ENCODE data around the gene ZNF500. TPM values are rescaled to one million over a fixed set of nuclear protein-coding genes. Genes with fewer than 3 reads are reported as not detected.
A peak's percentile ranks its signal among the peaks of the same experiment; 100 is the strongest.

The ZNF500 gene
- total RNA-seq, 1 experiment from 2014 or later: 20.1 TPM

DNA sequence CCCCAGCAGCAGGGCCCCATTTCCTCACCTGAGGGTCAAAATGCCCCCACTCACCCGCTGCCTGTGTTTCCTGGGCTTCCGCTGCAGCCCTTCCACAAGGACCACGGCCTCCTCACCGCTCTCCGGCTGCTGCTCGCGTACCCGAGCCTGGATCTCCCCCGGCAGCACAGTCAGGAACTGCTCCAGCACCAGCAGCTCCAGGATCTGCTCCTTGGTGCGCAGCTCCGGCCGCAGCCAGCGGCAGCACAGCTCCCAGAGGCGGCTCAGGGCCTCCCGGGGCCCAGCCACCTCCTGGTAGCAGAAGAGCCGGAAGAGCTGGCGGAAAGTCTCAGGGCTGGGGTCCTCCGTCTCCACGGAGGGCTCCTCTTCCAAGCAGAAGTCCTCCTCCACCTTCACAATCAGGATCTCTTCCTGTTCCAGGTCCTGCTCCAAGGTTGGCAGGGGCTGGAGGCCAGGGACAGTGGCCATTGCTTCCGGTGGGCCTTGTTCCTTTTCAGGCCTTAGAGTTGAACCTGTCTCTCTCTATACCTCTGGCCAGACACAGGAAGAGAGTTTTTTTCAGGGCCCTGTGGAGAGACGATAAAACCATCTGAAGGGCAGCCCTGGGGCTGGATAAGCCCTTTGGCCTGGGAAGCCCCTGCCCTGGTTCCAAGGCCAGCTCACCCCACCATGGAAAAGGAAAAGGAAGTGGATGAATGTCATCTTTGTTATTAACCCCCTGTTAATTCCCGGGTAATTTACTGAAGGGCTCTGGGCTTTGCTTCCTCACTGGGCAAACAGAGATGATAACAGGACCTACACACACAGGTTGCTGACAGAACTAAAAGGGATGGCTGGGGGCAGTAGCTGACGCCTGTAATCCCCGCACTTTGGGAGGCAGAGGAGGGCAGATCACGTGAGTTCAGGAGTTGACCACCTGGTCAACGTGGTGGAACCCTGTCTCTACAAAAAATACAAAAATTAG is 1.2 kb downstream of the ZNF500 start:
- DNase-seq (ENCODE audit: low read depth, low spot score): no peak
- no peak for ATAC-seq
- Histone ChIP-seq H3K9ac (ENCODE audit: low read length) (peak overlapping the region; percentile 91), H3K4me2 (ENCODE audit: low read length) (peak overlapping the region; percentile 82), H3K27me3 (ENCODE audit: insufficient read depth, low read length) (no peaks in the 10 kb centered on the region), H3K27ac (ENCODE audit: low read depth, low read length) (peak overlapping the region; percentile 56), H3K9me2 (ENCODE audit: insufficient read depth) (no peaks in the 10 kb centered on the region), H2AFZ (ENCODE audit: low read depth, low read length, poor library complexity, severe bottlenecking) (no peak overlapping the region), H3K36me3 (ENCODE audit: control insufficient read depth in 1 of 2, insufficient read depth in 2 of 2, low read length in 2 of 2) (peaks cover 14 to 17% of the 10 kb centered on the region in 2 experiments; a peak in 3 of 4 replicates), H4K20me1 (ENCODE audit: insufficient read depth) (no peaks in the 10 kb centered on the region), H3K4me1 (ENCODE audit: control insufficient read depth in 1 of 2, insufficient read depth in 2 of 2, low read length in 2 of 2) (peaks cover 12 to 23% of the 10 kb centered on the region in 2 experiments), H3K4me3 (replicated peaks in 1 of 2; ENCODE audit: low read depth in 1 of 2, low read length in 2 of 2) (peak overlapping the region; percentile 92 to 93), H3K9me3 (ENCODE audit: control insufficient read depth in 1 of 2, insufficient read depth in 1 of 2, low read depth in 1 of 2, low read length in 2 of 2) (no peaks in the 10 kb centered on the region), H3K79me2 (ENCODE audit: insufficient read depth, low read length) (peaks cover 21% of the 10 kb centered on the region; the same call in 1 of the 2 replicates)
- RAD21 ChIA-PET (ENCODE audit: low non-redundant PET in 1 of 2, low total read pairs in 2 of 2, uncharacterized antibody in 2 of 2, unreplicated experiment in 2 of 2): no interaction called here
- BruUV-seq (replicated peaks): TSS peak; percentile 48
- intact Hi-C loops (cut with micrococcal nuclease): loop anchor here (2.0 to 5.0 kb wide), 2 partner anchors 31 to 182 kb away; partner anchors contain the start of genes ANKS3 and DNAAF8
- no peak for TF ChIP-seq SIN3A (IDR thresholded peaks at IDR 0.05; ENCODE audit: low read depth)
- TF ChIP-seq, protein P1, sequence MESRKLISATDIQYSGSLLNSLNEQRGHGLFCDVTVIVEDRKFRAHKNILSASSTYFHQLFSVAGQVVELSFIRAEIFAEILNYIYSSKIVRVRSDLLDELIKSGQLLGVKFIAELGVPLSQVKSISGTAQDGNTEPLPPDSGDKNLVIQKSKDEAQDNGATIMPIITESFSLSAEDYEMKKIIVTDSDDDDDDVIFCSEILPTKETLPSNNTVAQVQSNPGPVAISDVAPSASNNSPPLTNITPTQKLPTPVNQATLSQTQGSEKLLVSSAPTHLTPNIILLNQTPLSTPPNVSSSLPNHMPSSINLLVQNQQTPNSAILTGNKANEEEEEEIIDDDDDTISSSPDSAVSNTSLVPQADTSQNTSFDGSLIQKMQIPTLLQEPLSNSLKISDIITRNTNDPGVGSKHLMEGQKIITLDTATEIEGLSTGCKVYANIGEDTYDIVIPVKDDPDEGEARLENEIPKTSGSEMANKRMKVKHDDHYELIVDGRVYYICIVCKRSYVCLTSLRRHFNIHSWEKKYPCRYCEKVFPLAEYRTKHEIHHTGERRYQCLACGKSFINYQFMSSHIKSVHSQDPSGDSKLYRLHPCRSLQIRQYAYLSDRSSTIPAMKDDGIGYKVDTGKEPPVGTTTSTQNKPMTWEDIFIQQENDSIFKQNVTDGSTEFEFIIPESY (IDR thresholded peaks at IDR 0.05; ENCODE audit: extremely low read depth, insufficient replicate concordance, low read length): no peak
- no peak for TF ChIP-seq ZNF274 (IDR thresholded peaks at IDR 0.05; ENCODE audit: low read depth, low read length)
- TF ChIP-seq, protein P2, sequence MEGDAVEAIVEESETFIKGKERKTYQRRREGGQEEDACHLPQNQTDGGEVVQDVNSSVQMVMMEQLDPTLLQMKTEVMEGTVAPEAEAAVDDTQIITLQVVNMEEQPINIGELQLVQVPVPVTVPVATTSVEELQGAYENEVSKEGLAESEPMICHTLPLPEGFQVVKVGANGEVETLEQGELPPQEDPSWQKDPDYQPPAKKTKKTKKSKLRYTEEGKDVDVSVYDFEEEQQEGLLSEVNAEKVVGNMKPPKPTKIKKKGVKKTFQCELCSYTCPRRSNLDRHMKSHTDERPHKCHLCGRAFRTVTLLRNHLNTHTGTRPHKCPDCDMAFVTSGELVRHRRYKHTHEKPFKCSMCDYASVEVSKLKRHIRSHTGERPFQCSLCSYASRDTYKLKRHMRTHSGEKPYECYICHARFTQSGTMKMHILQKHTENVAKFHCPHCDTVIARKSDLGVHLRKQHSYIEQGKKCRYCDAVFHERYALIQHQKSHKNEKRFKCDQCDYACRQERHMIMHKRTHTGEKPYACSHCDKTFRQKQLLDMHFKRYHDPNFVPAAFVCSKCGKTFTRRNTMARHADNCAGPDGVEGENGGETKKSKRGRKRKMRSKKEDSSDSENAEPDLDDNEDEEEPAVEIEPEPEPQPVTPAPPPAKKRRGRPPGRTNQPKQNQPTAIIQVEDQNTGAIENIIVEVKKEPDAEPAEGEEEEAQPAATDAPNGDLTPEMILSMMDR (IDR thresholded peaks at IDR 0.05 in 2 of 3, conservative IDR thresholded peaks at IDR 0.05 in 1 of 3; ENCODE audit: borderline replicate concordance in 1 of 3, insufficient read depth in 1 of 3, low read depth in 2 of 3, low read length in 2 of 3): no peak
- TF ChIP-seq RAD21 (IDR thresholded peaks at IDR 0.05; ENCODE audit: low read depth): no peak
- no peak for TF ChIP-seq ELF1 (IDR thresholded peaks at IDR 0.05; ENCODE audit: borderline replicate concordance, low read depth)
- no peak for TF ChIP-seq SRF (IDR thresholded peaks at IDR 0.05; ENCODE audit: low read depth)
- TF ChIP-seq POLR2AphosphoS5 (IDR thresholded peaks at IDR 0.05; ENCODE audit: low read depth, low read length): no peak
- TF ChIP-seq, protein P3, sequence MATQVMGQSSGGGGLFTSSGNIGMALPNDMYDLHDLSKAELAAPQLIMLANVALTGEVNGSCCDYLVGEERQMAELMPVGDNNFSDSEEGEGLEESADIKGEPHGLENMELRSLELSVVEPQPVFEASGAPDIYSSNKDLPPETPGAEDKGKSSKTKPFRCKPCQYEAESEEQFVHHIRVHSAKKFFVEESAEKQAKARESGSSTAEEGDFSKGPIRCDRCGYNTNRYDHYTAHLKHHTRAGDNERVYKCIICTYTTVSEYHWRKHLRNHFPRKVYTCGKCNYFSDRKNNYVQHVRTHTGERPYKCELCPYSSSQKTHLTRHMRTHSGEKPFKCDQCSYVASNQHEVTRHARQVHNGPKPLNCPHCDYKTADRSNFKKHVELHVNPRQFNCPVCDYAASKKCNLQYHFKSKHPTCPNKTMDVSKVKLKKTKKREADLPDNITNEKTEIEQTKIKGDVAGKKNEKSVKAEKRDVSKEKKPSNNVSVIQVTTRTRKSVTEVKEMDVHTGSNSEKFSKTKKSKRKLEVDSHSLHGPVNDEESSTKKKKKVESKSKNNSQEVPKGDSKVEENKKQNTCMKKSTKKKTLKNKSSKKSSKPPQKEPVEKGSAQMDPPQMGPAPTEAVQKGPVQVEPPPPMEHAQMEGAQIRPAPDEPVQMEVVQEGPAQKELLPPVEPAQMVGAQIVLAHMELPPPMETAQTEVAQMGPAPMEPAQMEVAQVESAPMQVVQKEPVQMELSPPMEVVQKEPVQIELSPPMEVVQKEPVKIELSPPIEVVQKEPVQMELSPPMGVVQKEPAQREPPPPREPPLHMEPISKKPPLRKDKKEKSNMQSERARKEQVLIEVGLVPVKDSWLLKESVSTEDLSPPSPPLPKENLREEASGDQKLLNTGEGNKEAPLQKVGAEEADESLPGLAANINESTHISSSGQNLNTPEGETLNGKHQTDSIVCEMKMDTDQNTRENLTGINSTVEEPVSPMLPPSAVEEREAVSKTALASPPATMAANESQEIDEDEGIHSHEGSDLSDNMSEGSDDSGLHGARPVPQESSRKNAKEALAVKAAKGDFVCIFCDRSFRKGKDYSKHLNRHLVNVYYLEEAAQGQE (IDR thresholded peaks at IDR 0.05; ENCODE audit: low read depth): no peak
- TF ChIP-seq JUND (IDR thresholded peaks at IDR 0.05): no peak
- no peak for TF ChIP-seq EZH2phosphoT487 (IDR thresholded peaks at IDR 0.05; ENCODE audit: borderline replicate concordance)
- TF ChIP-seq TCF7L2 (IDR thresholded peaks at IDR 0.05; ENCODE audit: borderline replicate concordance, extremely low read depth, insufficient read depth, insufficient read length): no peak
- POLR2A ChIA-PET: no interaction called here
- CTCF ChIA-PET: no interaction called here
